Measurements from ENCODE around the gene DGKI. TPM values are rescaled to one million over a fixed set of nuclear protein-coding genes. Genes with fewer than 3 reads are reported as not detected.

Gene DGKI
- total and polyA plus RNA-seq, 4 donors, result 0.01 to 0.37 (median 0.31) TPM

DNA sequence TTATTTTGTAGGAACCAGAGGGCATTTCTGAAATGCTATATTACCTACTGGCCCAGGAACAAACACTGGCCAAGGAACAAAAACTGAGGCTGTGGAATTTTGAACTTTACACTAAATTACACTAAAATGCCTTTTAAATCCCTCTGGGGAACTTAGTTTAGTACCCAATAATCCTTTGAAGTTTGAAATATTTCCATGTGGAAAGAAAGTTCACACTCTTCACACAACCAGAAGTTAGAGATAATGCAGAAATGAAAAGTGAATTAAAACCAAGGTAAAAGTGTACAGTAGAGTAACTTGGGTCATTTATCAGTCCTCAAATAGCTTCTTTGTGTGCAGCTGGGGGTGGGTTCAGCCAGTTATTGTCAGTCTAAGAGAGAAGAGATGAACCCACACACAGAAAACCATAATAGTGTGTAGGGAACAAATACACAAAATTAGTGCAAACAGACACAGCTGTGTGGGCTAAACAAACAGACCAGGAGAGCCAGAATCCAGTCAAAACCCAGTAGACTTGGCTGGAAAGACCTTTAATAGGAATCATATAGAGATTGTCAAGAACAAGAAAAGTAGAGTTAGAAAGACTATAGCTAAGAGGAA is 46.5 kb upstream of the DGKI start:
- Histone ChIP-seq H3K27me3 (ENCODE audit: control insufficient read depth in 4 of 4, insufficient read depth in 4 of 4, low read length in 3 of 4) (no peaks in the 10 kb centered on the region), H3K27ac (ENCODE audit: low read depth in 1 of 2, low read length in 2 of 2) (no peak overlapping the region), H3K4me3 (ENCODE audit: low read depth in 1 of 3, low read length in 3 of 3) (no peak overlapping the region), H3K9me3 (ENCODE audit: control insufficient read depth in 4 of 4, low read length in 3 of 4) (no peaks in the 10 kb centered on the region), H3K4me1 (ENCODE audit: control insufficient read depth in 4 of 4, insufficient read depth in 4 of 4, low read length in 3 of 4) (no peaks in the 10 kb centered on the region), H3K36me3 (ENCODE audit: control insufficient read depth in 4 of 4, insufficient read depth in 3 of 4, low read depth in 1 of 4, low read length in 3 of 4) (peaks cover 2 to 46% (median 27%) of the 10 kb centered on the region in 4 donors), H3K9ac (ENCODE audit: low read depth in 1 of 2, low read length in 2 of 2) (no peak overlapping the region)
- DNase-seq (ENCODE audit: low spot score), result no peak
- TF ChIP-seq FOXA1 (IDR thresholded peaks at IDR 0.05) (no peak), JUND (IDR thresholded peaks at IDR 0.05) (no peak), RXRA (IDR thresholded peaks at IDR 0.05) (no peak), NR2F2 (IDR thresholded peaks at IDR 0.05) (no peak), HNF4G (IDR thresholded peaks at IDR 0.05) (no peak), HNF4A (conservative IDR thresholded peaks at IDR 0.05) (no peak), TAF1 (conservative IDR thresholded peaks at IDR 0.05) (no peak), GABPA (IDR thresholded peaks at IDR 0.05 in 1 of 2, conservative IDR thresholded peaks at IDR 0.05 in 1 of 2) (no peak), EGR1 (IDR thresholded peaks at IDR 0.05; ENCODE audit: low read depth in 2 of 2) (no peak), RAD21 (IDR thresholded peaks at IDR 0.05) (no peak), FOXA2 (IDR thresholded peaks at IDR 0.05) (no peak), SP1 (IDR thresholded peaks at IDR 0.05) (no peak), YY1 (IDR thresholded peaks at IDR 0.05) (no peak)
- TF ChIP-seq, protein P1, sequence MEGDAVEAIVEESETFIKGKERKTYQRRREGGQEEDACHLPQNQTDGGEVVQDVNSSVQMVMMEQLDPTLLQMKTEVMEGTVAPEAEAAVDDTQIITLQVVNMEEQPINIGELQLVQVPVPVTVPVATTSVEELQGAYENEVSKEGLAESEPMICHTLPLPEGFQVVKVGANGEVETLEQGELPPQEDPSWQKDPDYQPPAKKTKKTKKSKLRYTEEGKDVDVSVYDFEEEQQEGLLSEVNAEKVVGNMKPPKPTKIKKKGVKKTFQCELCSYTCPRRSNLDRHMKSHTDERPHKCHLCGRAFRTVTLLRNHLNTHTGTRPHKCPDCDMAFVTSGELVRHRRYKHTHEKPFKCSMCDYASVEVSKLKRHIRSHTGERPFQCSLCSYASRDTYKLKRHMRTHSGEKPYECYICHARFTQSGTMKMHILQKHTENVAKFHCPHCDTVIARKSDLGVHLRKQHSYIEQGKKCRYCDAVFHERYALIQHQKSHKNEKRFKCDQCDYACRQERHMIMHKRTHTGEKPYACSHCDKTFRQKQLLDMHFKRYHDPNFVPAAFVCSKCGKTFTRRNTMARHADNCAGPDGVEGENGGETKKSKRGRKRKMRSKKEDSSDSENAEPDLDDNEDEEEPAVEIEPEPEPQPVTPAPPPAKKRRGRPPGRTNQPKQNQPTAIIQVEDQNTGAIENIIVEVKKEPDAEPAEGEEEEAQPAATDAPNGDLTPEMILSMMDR (IDR thresholded peaks at IDR 0.05; ENCODE audit: low read depth, low read length, missing input control), result no peak
- TF ChIP-seq, protein P2, sequence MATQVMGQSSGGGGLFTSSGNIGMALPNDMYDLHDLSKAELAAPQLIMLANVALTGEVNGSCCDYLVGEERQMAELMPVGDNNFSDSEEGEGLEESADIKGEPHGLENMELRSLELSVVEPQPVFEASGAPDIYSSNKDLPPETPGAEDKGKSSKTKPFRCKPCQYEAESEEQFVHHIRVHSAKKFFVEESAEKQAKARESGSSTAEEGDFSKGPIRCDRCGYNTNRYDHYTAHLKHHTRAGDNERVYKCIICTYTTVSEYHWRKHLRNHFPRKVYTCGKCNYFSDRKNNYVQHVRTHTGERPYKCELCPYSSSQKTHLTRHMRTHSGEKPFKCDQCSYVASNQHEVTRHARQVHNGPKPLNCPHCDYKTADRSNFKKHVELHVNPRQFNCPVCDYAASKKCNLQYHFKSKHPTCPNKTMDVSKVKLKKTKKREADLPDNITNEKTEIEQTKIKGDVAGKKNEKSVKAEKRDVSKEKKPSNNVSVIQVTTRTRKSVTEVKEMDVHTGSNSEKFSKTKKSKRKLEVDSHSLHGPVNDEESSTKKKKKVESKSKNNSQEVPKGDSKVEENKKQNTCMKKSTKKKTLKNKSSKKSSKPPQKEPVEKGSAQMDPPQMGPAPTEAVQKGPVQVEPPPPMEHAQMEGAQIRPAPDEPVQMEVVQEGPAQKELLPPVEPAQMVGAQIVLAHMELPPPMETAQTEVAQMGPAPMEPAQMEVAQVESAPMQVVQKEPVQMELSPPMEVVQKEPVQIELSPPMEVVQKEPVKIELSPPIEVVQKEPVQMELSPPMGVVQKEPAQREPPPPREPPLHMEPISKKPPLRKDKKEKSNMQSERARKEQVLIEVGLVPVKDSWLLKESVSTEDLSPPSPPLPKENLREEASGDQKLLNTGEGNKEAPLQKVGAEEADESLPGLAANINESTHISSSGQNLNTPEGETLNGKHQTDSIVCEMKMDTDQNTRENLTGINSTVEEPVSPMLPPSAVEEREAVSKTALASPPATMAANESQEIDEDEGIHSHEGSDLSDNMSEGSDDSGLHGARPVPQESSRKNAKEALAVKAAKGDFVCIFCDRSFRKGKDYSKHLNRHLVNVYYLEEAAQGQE (IDR thresholded peaks at IDR 0.05), result no peak
- TF ChIP-seq, protein P3, sequence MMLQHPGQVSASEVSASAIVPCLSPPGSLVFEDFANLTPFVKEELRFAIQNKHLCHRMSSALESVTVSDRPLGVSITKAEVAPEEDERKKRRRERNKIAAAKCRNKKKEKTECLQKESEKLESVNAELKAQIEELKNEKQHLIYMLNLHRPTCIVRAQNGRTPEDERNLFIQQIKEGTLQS (IDR thresholded peaks at IDR 0.05), result no peak
- TF ChIP-seq, protein P4, sequence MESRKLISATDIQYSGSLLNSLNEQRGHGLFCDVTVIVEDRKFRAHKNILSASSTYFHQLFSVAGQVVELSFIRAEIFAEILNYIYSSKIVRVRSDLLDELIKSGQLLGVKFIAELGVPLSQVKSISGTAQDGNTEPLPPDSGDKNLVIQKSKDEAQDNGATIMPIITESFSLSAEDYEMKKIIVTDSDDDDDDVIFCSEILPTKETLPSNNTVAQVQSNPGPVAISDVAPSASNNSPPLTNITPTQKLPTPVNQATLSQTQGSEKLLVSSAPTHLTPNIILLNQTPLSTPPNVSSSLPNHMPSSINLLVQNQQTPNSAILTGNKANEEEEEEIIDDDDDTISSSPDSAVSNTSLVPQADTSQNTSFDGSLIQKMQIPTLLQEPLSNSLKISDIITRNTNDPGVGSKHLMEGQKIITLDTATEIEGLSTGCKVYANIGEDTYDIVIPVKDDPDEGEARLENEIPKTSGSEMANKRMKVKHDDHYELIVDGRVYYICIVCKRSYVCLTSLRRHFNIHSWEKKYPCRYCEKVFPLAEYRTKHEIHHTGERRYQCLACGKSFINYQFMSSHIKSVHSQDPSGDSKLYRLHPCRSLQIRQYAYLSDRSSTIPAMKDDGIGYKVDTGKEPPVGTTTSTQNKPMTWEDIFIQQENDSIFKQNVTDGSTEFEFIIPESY (IDR thresholded peaks at IDR 0.05), result no peak
- TF ChIP-seq, protein P5, sequence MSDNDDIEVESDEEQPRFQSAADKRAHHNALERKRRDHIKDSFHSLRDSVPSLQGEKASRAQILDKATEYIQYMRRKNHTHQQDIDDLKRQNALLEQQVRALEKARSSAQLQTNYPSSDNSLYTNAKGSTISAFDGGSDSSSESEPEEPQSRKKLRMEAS (IDR thresholded peaks at IDR 0.05), result no peak
